Activated CD4-positive, alpha-beta memory T cell treated with anti-CD3 and anti-CD28 coated beads, Interleukin-2, amount 10 ng/mL, durations not matched to agents 7 days and 5 days (primary cell): ENCODE data around the gene SOCS1. TPM values are rescaled to one million over a fixed set of nuclear protein-coding genes. Genes with fewer than 3 reads are reported as not detected.
"Not testable (repeated sequence)": the region's sequence is repeated elsewhere in the genome, so short reads cannot be mapped to it uniquely, and the experiment has no call there.

ENCODE experiments used
- CTCF ChIA-PET: fragments of 350-600 bp; sonication (Branson Sonifier 250); formaldehyde crosslinking; loops from one replicate; lab custom pipeline; 2021; ENCODE audit warnings: antibody characterized with exemption, inconsistent platforms; lab: Charles Lee
- POLR2A ChIA-PET: fragments of 350-600 bp; sonication (Branson Sonifier 250); formaldehyde crosslinking; loops from one replicate; lab custom pipeline; 2021; ENCODE audit warnings: antibody characterized with exemption; lab: Charles Lee
- DNase-seq: peaks from one replicate; pipeline ENCODE4 v3.0.0-alpha.2; 2020
- H3K27ac Mint-ChIP-seq: one replicate; pipeline ENCODE4 v1.8.0; 2021; ENCODE audit warnings: mild to moderate bottlenecking, mixed read lengths
- H3K27me3 Mint-ChIP-seq: one replicate; pipeline ENCODE4 v1.8.0; 2021; ENCODE audit warnings: mixed read lengths
- H3K36me3 Mint-ChIP-seq: one replicate; pipeline ENCODE4 v1.8.0; 2021; ENCODE audit warnings: low read depth, mixed read lengths
- H3K4me1 Mint-ChIP-seq: one replicate; pipeline ENCODE4 v1.8.0; 2021; ENCODE audit warnings: mixed read lengths
- H3K4me3 Mint-ChIP-seq: one replicate; pipeline ENCODE4 v1.8.0; 2021; ENCODE audit warnings: mild to moderate bottlenecking, mixed read lengths
- H3K9me3 Mint-ChIP-seq: one replicate; pipeline ENCODE4 v1.8.0; 2021; ENCODE audit warnings: mixed read lengths
- total RNA-seq, 2 experiments: library from RNA; stranded (reverse); gene quantifications; one replicate each; pipeline ENCODE4 v1.2.3, GENCODE V29; 2021

The SOCS1 gene
- total RNA-seq, 2 experiments from 2014 or later: 136 to 142 TPM

- H3K27me3 Mint-ChIP-seq: peaks cover 40% of the 10 kb centered on the region
- POLR2A ChIA-PET: interaction anchor here (0.8 to 2.9 kb wide), 9 partner anchors 11 to 57 kb away, joined by 3 to 18 read pairs (median 5); partner anchors contain the start of gene SOCS1
- CTCF ChIA-PET: interaction anchor here (0.7 to 2.6 kb wide), 11 partner anchors 14 to 333 kb away, joined by 3 to 13 read pairs (median 4); partner anchors contain the start of gene SOCS1
- H3K27ac Mint-ChIP-seq: no peak overlapping the region
- no peaks in the 10 kb centered on the region for H3K36me3 Mint-ChIP-seq
- H3K9me3 Mint-ChIP-seq: no peaks in the 10 kb centered on the region
- DNase-seq: no peak
- no peak overlapping the region for H3K4me3 Mint-ChIP-seq
- H3K4me1 Mint-ChIP-seq: peaks cover 18% of the 10 kb centered on the region
Measured at GRCh38 chr16:11296706-11297491, 40.9 kb upstream of the SOCS1 start.

GRCh38 chr16:11296351-11296705 lies 40.3 kb upstream of the SOCS1 start:
- CTCF ChIA-PET: interaction anchor here (2.0 kb wide), 1 partner anchor 333 kb away, joined by 7 read pairs; no protein-coding TSS in a partner anchor
- Mint-ChIP-seq H3K27ac (no peak overlapping the region), H3K36me3 (no peaks in the 10 kb centered on the region), H3K4me3 (no peak overlapping the region), H3K9me3 (no peaks in the 10 kb centered on the region), H3K27me3 (peaks cover 42% of the 10 kb centered on the region), H3K4me1 (peaks cover 18% of the 10 kb centered on the region)
- POLR2A ChIA-PET: interaction anchor here (1.1 to 2.9 kb wide), 3 partner anchors 15 to 58 kb away, joined by 3 to 18 read pairs (median 11); partner anchors contain the start of gene SOCS1
- DNase-seq: no peak

GRCh38 chr16:11295672-11296071 lies 39.7 kb upstream of the SOCS1 start:
- no peak overlapping the region for H3K4me3 Mint-ChIP-seq
- H3K36me3 Mint-ChIP-seq: no peaks in the 10 kb centered on the region
- H3K27ac Mint-ChIP-seq: no peak overlapping the region
- peaks cover 18% of the 10 kb centered on the region for H3K4me1 Mint-ChIP-seq
- CTCF ChIA-PET: no interaction called here
- no peak for DNase-seq
- peaks cover 48% of the 10 kb centered on the region for H3K27me3 Mint-ChIP-seq
- H3K9me3 Mint-ChIP-seq: no peaks in the 10 kb centered on the region
- POLR2A ChIA-PET: no interaction called here

- POLR2A ChIA-PET: no interaction called here
- no peaks in the 10 kb centered on the region for H3K36me3 Mint-ChIP-seq
- H3K4me3 Mint-ChIP-seq: no peak overlapping the region
- peaks cover 64% of the 10 kb centered on the region for H3K27me3 Mint-ChIP-seq
- H3K27ac Mint-ChIP-seq: no peak overlapping the region
- no peak for DNase-seq
- peaks cover 11% of the 10 kb centered on the region for H3K4me1 Mint-ChIP-seq
- no peaks in the 10 kb centered on the region for H3K9me3 Mint-ChIP-seq
- CTCF ChIA-PET: interaction anchor here (0.7 kb wide), 3 partner anchors 19 to 264 kb away, joined by 3 to 4 read pairs (median 3); partner anchors contain the start of gene PRM3
Measured at GRCh38 chr16:11292076-11292748, 36.2 kb upstream of the SOCS1 start.

GRCh38 chr16:11291091-11291703 lies 35.2 kb upstream of the SOCS1 start:
- no peaks in the 10 kb centered on the region for H3K9me3 Mint-ChIP-seq
- ChIA-PET POLR2A (no interaction called here), CTCF (no interaction called here)
- no peak overlapping the region for H3K27ac Mint-ChIP-seq
- no peak overlapping the region for H3K4me3 Mint-ChIP-seq
- H3K4me1 Mint-ChIP-seq: peaks cover 5% of the 10 kb centered on the region
- no peaks in the 10 kb centered on the region for H3K36me3 Mint-ChIP-seq
- peaks cover 62% of the 10 kb centered on the region for H3K27me3 Mint-ChIP-seq
- no peak for DNase-seq

GRCh38 chr16:11290102-11290893 lies 34.3 kb upstream of the SOCS1 start:
- POLR2A ChIA-PET: no interaction called here
- H3K27me3 Mint-ChIP-seq: peaks cover 67% of the 10 kb centered on the region
- H3K27ac Mint-ChIP-seq: no peak overlapping the region
- no peaks in the 10 kb centered on the region for H3K9me3 Mint-ChIP-seq
- peaks cover 8% of the 10 kb centered on the region for H3K4me1 Mint-ChIP-seq
- CTCF ChIA-PET: no interaction called here
- H3K36me3 Mint-ChIP-seq: no peaks in the 10 kb centered on the region
- no peak for DNase-seq
- no peak overlapping the region for H3K4me3 Mint-ChIP-seq

- POLR2A ChIA-PET: not testable (repeated sequence)
- peaks cover 65% of the 10 kb centered on the region for H3K27me3 Mint-ChIP-seq
Measured at GRCh38 chr16:11289696-11290095, 33.7 kb upstream of the SOCS1 start.

GRCh38 chr16:11289202-11289601 lies 33.2 kb upstream of the SOCS1 start:
- CTCF ChIA-PET: no interaction called here

More at GRCh38 chr16:11289696-11290095, 33.7 kb upstream of the SOCS1 start:
- H3K9me3 Mint-ChIP-seq, H3K4me3 Mint-ChIP-seq, CTCF ChIA-PET, H3K36me3 Mint-ChIP-seq, H3K27ac Mint-ChIP-seq, H3K4me1 Mint-ChIP-seq, DNase-seq: not testable (repeated sequence)

GRCh38 chr16:11285842-11286241 lies 29.8 kb upstream of the SOCS1 start:
- Mint-ChIP-seq H3K9me3 (no peaks in the 10 kb centered on the region), H3K36me3 (no peaks in the 10 kb centered on the region), H3K27me3 (peaks cover 52% of the 10 kb centered on the region), H3K4me1 (peaks cover 8% of the 10 kb centered on the region), H3K4me3 (no peak overlapping the region), H3K27ac (no peak overlapping the region)
- DNase-seq: no peak
- CTCF ChIA-PET: no interaction called here
- POLR2A ChIA-PET: interaction anchor here (2.0 kb wide), 1 partner anchor 12 kb away, joined by 5 read pairs; no protein-coding TSS in a partner anchor

More at GRCh38 chr16:11289202-11289601, 33.2 kb upstream of the SOCS1 start:
- Mint-ChIP-seq H3K9me3 (no peaks in the 10 kb centered on the region), H3K4me1 (peaks cover 8% of the 10 kb centered on the region), H3K36me3 (no peaks in the 10 kb centered on the region), H3K27ac (no peak overlapping the region), H3K27me3 (peaks cover 65% of the 10 kb centered on the region), H3K4me3 (no peak overlapping the region)
- POLR2A ChIA-PET: no interaction called here
- no peak for DNase-seq

GRCh38 chr16:11283820-11284248 lies 27.8 kb upstream of the SOCS1 start:
- DNase-seq: no peak
- no peaks in the 10 kb centered on the region for H3K9me3 Mint-ChIP-seq
- ChIA-PET POLR2A (interaction anchor here (2.0 kb wide), 1 partner anchor 14 kb away, joined by 5 read pairs; no protein-coding TSS in a partner anchor), CTCF (interaction anchor here (0.6 kb wide), 1 partner anchor 811 kb away, joined by 3 read pairs; no protein-coding TSS in a partner anchor)
- no peak overlapping the region for H3K4me3 Mint-ChIP-seq
- no peak overlapping the region for H3K27ac Mint-ChIP-seq
- H3K27me3 Mint-ChIP-seq: peaks cover 45% of the 10 kb centered on the region
- H3K36me3 Mint-ChIP-seq: no peaks in the 10 kb centered on the region
- H3K4me1 Mint-ChIP-seq: peaks cover 8% of the 10 kb centered on the region

- ChIA-PET POLR2A (no interaction called here), CTCF (no interaction called here)
- H3K4me1 Mint-ChIP-seq: peaks cover 2% of the 10 kb centered on the region
- H3K27ac Mint-ChIP-seq: no peak within 1 kb of the TSS
- H3K36me3 Mint-ChIP-seq: no peaks in the 10 kb centered on the region
- peaks cover 42% of the 10 kb centered on the region for H3K27me3 Mint-ChIP-seq
- H3K9me3 Mint-ChIP-seq: no peaks in the 10 kb centered on the region
- DNase-seq: no peak
- H3K4me3 Mint-ChIP-seq: no peak within 1 kb of the TSS
Measured at GRCh38 chr16:11280616-11281522, 24.9 kb upstream of the SOCS1 start, which contains the start of gene PRM1. TSS of gene PRM1 (minus strand) at chr16:11281330. CDS start at chr16:11281238, 92 bp downstream.
